Subcutaneous adipose tissue (tissue), 4 donors: ENCODE measurements around the gene UPF3A. TPM values are rescaled to one million over a fixed set of nuclear protein-coding genes. Genes with fewer than 3 reads are reported as not detected.

Experiments used
- total RNA-seq, 4 donors: library from RNA; depleted of rRNA; stranded (reverse); fragments of >200 nt; gene quantifications; one replicate each; pipeline ENCODE4 v1.1.0, GENCODE V29; 2016
- TF ChIP-seq, protein P1 (sequence below): fragments of 450-650 bp; IDR thresholded peaks from one replicate; pipeline ENCODE4 v1.5.1; 2016; ENCODE audit warnings: low read depth, mild to moderate bottlenecking, control low read depth, antibody characterized with exemption, moderate library complexity

Gene UPF3A
- total RNA-seq, 4 donors from 2014 or later = 35.4 to 74.4 (median 46.2) TPM

DNA sequence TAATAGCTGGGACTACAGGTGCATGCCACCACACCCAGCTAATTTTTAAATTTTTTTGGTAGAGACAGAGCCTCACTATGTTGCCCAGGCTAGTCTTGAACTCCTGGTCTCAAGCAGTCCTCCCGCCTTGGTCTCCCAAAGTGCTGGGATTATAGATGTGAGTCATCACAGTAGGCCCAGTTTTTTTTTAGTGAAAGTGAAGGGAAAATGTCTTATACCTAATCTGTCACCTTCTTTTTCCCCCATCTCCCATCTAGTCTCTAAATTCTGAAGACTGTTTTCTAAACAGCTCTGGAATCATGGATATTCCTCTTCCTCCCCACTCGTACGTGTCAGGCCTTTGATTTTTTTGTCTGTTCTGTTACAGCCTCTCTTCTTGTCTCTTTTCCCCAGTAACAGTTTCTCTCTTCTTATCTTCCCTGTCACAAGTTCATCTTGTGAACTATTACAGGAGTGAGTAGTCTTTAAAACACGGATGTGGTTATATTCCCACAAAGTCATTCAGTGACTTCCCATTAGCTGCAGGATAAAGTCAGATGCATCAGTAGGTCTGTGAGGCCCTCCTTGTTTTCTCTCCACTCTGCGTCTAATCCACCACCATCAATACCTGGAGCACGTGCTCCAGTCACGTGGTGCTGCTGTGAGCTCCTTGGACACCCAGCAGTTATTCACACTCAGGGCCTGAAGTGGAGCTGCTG is 43.8 kb upstream of the UPF3A start:
- TF ChIP-seq, protein P1, sequence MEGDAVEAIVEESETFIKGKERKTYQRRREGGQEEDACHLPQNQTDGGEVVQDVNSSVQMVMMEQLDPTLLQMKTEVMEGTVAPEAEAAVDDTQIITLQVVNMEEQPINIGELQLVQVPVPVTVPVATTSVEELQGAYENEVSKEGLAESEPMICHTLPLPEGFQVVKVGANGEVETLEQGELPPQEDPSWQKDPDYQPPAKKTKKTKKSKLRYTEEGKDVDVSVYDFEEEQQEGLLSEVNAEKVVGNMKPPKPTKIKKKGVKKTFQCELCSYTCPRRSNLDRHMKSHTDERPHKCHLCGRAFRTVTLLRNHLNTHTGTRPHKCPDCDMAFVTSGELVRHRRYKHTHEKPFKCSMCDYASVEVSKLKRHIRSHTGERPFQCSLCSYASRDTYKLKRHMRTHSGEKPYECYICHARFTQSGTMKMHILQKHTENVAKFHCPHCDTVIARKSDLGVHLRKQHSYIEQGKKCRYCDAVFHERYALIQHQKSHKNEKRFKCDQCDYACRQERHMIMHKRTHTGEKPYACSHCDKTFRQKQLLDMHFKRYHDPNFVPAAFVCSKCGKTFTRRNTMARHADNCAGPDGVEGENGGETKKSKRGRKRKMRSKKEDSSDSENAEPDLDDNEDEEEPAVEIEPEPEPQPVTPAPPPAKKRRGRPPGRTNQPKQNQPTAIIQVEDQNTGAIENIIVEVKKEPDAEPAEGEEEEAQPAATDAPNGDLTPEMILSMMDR = no peak

DNA sequence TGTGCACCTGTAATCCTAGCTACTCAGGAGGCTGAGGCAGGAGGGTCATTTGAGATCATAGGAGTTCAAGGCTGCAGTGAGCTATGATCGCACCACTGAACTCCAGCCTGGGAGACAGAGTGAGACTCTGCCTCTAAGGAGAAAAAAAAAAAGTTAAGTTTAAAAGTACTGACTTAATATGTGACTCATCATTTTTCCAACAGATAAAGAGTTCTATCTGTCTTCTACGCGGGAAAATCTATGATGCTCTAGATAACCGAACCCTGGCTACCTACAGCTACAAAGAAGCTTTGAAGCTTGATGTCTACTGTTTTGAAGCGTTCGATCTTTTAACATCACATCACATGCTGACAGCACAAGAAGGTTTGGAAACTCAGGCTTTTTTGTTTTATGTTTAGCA is 39.5 kb upstream of the UPF3A start:
- TF ChIP-seq, protein P1 = no peak

DNA sequence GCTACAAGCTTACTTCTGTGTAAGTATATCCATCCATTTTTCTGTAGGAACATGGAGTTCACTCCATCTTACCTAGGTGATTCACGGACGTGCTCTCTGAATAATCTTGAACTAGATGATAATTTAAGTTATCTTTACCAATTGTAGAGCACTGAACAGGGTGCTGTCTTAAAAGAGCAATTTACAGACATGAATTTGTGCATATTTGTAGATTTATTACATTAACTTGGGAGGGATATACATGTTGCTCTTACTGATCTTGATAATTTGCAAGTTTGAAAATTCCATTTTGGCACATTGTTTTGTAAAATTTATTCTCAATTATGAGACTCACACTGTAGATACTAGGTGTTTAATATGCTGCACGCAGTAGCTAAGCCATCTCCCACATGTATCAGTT is 37.4 kb upstream of the UPF3A start:
- TF ChIP-seq, protein P1 = no peak

DNA sequence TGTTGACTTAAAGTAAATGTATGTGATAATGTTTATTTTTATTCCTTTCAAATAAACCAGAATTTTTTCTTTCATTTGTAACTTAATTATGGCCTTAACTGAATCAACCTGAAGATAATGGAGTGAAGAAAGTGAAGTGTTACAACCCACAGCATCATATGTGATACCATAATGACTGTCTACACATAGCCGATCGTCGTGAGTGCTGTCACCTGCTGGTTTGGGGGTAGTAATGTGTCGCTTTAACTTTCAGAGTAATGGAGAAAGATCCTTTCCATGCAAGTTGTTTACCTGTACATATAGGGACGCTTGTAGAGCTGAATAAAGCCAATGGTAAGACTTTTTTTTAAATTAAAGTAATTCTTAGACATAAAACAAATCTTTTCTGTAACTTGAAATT is 36.8 kb upstream of the UPF3A start:
- TF ChIP-seq, protein P1 = no peak

DNA sequence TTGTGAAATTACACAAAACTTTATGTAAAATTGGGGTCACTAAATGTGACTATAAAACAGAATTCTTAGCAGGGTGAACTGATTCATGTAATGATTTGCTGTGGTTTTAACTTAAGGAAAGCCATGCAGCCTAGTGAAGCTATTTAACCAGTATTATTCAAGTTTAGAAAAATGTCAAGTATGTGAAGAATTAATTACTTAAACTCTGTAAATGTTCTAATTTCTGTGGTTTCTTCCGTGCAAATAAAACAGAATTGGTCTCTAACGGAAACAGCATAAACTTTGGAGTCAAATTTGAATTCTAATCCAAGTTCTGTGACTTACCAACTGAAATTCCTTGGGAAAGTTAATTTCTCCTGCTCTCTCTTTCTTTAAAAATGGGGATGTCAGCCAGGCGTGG is 33.4 kb upstream of the UPF3A start:
- TF ChIP-seq, protein P1 = no peak

DNA sequence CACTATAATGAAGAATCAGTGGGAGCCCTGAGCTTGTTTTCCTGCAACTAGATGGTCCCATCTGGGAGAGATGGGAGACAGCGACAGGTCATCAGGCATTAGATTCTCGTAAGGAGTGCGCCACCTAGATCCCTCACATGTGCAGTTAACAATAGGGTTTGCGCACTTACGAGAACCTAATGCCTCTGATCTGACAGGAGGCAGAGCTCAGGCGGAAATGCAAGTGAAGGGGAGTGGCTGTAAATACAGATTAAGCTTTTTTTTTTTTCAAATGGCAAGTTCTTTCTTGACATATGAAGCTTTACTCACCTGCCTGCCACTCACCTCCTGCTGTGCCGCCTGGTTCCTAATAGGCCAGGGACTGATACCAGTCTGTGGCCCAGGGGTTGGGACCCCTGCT is 32.3 kb upstream of the UPF3A start:
- TF ChIP-seq, protein P1 = no peak

DNA sequence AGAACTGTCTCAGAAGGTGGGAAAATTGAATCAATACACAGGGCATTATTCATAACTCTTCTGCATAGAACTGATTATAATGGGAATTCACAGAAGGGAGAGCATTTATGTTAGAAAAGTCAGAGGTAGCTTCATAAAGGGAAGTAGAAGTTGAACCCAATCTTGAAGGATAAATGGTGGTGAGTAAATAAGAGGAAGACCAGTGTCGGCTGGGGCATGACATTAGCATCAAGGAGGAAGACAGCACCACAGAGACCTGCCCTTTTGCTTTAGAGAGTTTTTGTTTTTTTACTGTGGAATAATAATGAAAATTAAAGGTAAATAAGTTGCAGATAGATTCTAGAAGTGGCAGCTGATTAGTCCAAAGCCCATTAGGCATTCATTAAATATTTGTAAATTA is 24.9 kb upstream of the UPF3A start:
- TF ChIP-seq, protein P1 = no peak
